VCaP (cell line): ENCODE measurements around the gene EPC2.

Source experiments
- H3K27ac ChIP-seq: fragments of 450-650 bp; 2 replicates; pipeline ENCODE4 v1.5.1; 2017
- TF ChIP-seq, protein P1 (sequence below): fragments of 450-650 bp; conservative IDR thresholded peaks from 2 replicates; pipeline ENCODE4 v1.5.1; 2017; ENCODE audit warnings: mild to moderate bottlenecking, moderate library complexity

EPC2 gene

DNA sequence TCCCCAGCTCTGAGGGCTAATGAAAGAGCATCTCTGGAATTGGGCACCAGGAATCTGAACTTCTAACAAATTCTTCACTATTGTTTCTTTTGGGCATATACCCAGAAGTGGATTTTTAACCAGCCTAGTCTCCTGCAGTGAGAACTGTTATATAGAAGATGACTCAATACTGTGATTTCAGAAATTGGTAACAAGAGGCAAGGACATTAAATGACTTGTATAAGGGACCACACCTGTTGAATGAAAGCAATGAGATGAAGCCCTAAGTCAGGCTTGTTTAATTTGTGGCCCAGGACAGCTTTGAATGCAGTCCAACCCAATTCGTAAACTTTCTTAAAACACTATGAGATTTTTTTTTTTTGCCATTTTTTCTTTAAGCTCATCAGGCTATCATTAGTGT lies 57.9 kb downstream of the EPC2 start:
- no peak overlapping the region for H3K27ac ChIP-seq
- TF ChIP-seq, protein P1, sequence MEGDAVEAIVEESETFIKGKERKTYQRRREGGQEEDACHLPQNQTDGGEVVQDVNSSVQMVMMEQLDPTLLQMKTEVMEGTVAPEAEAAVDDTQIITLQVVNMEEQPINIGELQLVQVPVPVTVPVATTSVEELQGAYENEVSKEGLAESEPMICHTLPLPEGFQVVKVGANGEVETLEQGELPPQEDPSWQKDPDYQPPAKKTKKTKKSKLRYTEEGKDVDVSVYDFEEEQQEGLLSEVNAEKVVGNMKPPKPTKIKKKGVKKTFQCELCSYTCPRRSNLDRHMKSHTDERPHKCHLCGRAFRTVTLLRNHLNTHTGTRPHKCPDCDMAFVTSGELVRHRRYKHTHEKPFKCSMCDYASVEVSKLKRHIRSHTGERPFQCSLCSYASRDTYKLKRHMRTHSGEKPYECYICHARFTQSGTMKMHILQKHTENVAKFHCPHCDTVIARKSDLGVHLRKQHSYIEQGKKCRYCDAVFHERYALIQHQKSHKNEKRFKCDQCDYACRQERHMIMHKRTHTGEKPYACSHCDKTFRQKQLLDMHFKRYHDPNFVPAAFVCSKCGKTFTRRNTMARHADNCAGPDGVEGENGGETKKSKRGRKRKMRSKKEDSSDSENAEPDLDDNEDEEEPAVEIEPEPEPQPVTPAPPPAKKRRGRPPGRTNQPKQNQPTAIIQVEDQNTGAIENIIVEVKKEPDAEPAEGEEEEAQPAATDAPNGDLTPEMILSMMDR, result no peak

DNA sequence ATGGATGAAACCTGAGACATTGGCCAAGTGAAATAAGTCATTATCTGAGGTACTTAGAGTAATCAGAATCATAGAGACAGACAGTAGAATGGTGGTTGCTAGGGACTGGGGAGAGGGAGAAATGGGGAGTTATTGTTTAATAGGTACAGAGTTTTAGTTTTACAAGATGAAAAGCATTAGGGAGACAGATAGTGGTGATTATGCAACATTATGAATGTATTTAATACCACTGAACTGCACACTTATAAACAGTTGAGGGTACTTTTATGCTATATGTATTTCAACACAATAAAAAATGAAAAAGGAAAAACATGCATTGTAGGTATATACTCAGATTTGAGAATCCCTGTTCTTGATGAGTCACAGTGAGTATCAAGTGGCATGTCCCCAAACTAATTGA lies 59.7 kb downstream of the EPC2 start:
- no peak overlapping the region for H3K27ac ChIP-seq
- TF ChIP-seq, protein P1, result no peak

DNA sequence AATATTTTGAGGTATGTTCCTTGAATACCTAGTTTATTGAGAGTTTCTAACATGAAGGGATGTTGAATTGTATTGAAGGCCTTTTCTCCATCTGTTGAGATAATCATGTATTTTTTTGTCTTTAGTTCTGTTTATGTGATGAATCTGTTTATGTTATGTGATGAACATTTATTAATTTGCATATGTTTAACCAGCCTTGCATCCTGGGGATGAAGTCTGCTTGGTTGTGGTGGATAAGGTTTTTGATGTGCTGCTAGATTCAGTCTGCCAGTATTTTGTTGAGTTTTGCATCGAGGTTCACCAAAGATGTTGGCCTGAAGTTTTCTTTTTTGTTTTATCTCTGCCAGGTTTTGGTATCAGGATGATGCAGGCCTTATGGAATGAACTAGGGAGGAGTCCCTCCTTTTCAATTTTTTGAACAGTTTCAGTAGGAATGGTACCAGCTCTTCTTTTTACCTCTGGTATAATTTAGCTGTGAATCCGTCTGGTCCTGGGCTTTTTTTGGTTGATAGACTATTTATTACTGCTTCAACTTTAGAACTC lies 71.9 kb downstream of the EPC2 start:
- H3K27ac ChIP-seq, result no peak overlapping the region
- TF ChIP-seq, protein P1, result no peak

DNA sequence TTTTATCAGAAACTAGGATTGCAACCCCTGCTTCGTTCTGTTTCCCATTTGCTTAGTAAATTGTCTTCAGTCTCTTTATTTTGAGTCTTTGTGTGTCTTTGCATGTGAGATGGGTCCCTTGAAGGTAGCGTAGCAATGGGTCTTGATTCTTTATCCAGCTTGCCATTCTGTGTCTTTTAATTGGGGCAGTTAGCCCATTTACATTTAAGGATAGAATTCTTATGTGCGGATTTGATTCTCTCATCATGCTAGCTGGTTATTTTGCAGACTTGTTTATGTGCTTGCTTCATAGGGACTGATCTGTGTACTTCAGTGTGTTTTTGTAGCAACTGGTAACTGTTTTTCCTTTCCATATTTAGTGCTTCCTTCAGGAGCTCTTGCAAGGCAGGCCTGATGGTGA lies 73.5 kb downstream of the EPC2 start:
- TF ChIP-seq, protein P1, result no peak

DNA sequence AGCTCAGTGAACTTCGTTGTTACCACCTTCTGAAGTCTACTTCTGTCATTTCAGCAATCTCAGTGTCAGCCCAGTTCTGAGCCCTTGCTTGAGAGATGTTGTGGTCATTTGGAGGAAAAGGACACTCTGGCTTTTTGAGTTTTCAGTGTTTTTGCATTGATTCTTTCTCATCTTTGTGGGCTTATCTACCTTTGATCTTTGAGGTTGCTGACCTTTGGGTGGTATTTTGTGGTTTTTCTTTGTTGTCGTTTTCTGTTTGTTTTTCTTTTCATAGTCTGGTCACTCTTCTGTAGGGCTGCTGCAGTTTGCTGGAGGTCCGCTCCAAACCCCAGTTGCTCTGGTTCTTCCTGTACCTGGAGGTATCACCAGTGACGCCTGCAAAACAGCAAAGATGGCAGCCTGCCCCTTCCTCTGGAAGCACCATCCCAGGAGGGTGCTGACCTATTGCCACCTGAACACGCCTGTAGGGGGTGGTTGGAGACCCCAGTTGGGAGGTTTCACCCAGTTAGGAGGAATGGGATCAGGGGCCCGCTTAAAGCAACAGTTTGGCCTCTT lies 74.7 kb downstream of the EPC2 start:
- H3K27ac ChIP-seq, result no peak overlapping the region
- TF ChIP-seq, protein P1, result no peak

More for the DNA sequence above, 73.5 kb downstream of the EPC2 start:
- H3K27ac ChIP-seq, result no peak overlapping the region

DNA sequence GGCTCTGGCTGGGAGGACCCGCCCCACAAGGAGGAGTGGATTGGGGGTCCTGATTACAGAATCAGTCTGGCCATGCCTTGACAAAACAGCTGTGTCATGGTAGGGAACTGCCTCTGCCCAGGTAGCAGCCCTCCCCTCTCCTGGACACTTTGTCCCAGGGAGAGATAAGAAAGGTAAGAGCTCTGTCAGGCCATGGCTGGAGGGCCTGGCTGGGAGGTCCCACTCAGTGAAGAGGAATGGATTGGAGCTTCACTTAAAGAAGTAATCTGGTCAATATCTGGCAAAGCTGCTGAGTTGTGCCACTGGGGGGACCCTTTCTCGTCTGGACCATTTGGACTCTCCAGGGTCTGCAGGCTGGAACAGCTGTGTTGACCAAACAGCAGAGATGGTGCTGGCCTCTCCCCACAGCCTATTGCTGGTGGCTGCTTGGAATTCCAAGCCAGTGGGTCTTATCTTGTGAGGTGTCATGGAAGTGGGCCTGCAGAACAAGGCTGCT lies 75.4 kb downstream of the EPC2 start:
- no peak overlapping the region for H3K27ac ChIP-seq
- TF ChIP-seq, protein P1, result no peak

DNA sequence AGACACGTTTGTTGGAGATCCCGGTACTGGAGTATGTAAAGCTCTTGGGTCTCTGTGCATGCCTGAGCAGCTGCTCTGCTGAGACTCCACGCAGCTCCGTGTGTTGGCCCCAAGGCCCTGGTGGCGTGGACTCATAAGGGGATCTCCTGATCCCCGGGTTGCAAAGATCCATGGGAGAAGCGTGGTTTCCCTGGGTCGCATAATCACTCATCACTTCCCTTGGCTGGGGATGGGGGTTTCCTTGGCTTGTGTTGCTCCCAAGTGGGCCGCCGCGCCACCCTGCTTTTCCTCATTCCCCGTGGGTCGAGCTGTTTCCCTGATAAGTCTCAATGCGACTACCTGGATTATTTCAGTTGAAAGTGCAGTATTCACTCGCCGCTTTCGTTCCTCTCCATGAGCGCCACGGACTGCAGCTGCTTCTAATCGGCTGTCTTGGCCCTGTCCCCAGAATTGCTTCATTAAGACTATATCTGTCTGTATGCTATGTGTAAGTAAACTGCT lies 76.0 kb downstream of the EPC2 start:
- TF ChIP-seq, protein P1, result no peak
- no peak overlapping the region for H3K27ac ChIP-seq
